Rectal smooth muscle tissue (tissue), 1 donor: Measurements from ENCODE around the gene PSAT1.
A peak's percentile ranks its signal among the peaks of the same experiment; 100 is the strongest.

Source experiments
- H3K27ac ChIP-seq: one replicate; pipeline ENCODE4 v1.7.0; 2013; ENCODE audit warnings: low read depth, low read length, inconsistent platforms
- H3K27me3 ChIP-seq: one replicate; pipeline ENCODE4 v1.7.0; 2013; ENCODE audit warnings: low read length; ENCODE audit not compliant: control insufficient read depth, insufficient read depth
- H3K36me3 ChIP-seq: one replicate; pipeline ENCODE4 v1.7.0; 2013; ENCODE audit warnings: low read length; ENCODE audit not compliant: control insufficient read depth, insufficient read depth
- H3K4me1 ChIP-seq: one replicate; pipeline ENCODE4 v1.7.0; 2013; ENCODE audit warnings: low read length; ENCODE audit not compliant: control insufficient read depth, insufficient read depth
- H3K4me3 ChIP-seq: one replicate; pipeline ENCODE4 v1.7.0; 2013; ENCODE audit warnings: low read length
- H3K9ac ChIP-seq: one replicate; pipeline ENCODE4 v1.7.0; 2013; ENCODE audit warnings: low read length

PSAT1 gene

GRCh38 chr9:78296893-78297671 lies at the start of gene PSAT1:
TSS of gene PSAT1 (plus strand) at chr9:78297125. CDS start at chr9:78297211, 86 bp downstream.
- Histone ChIP-seq H3K4me1 (peaks cover 2% of the 10 kb centered on the region), H3K27me3 (no peaks in the 10 kb centered on the region), H3K27ac (peak within 1 kb of the TSS; percentile 70), H3K36me3 (no peaks in the 10 kb centered on the region), H3K9ac (peak within 1 kb of the TSS; percentile 24), H3K4me3 (peak within 1 kb of the TSS; percentile 89)

GRCh38 chr9:78248635-78249034 lies 48.3 kb upstream of the PSAT1 start:
- no peaks in the 10 kb centered on the region for H3K36me3 ChIP-seq
- H3K9ac ChIP-seq = no peak overlapping the region
- H3K4me3 ChIP-seq = no peak overlapping the region
- no peak overlapping the region for H3K27ac ChIP-seq
- H3K4me1 ChIP-seq = no peaks in the 10 kb centered on the region
- H3K27me3 ChIP-seq = no peaks in the 10 kb centered on the region

GRCh38 chr9:78249542-78249941 lies 47.4 kb upstream of the PSAT1 start:
- Histone ChIP-seq H3K27ac (no peak overlapping the region), H3K9ac (no peak overlapping the region), H3K27me3 (no peaks in the 10 kb centered on the region), H3K36me3 (no peaks in the 10 kb centered on the region), H3K4me3 (no peak overlapping the region), H3K4me1 (no peaks in the 10 kb centered on the region)

- Histone ChIP-seq H3K27ac (no peak overlapping the region), H3K9ac (no peak overlapping the region), H3K36me3 (no peaks in the 10 kb centered on the region), H3K27me3 (no peaks in the 10 kb centered on the region), H3K4me3 (no peak overlapping the region), H3K4me1 (no peaks in the 10 kb centered on the region)
Measured at GRCh38 chr9:78252616-78253015, 44.3 kb upstream of the PSAT1 start.

- H3K36me3 ChIP-seq = no peaks in the 10 kb centered on the region
- H3K9ac ChIP-seq = no peak overlapping the region
- no peak overlapping the region for H3K27ac ChIP-seq
- no peaks in the 10 kb centered on the region for H3K4me1 ChIP-seq
- no peaks in the 10 kb centered on the region for H3K27me3 ChIP-seq
- no peak overlapping the region for H3K4me3 ChIP-seq
Measured at GRCh38 chr9:78253285-78253684, 43.6 kb upstream of the PSAT1 start.

GRCh38 chr9:78261403-78262001 lies 35.4 kb upstream of the PSAT1 start:
- Histone ChIP-seq H3K27ac (no peak overlapping the region), H3K4me1 (no peaks in the 10 kb centered on the region), H3K27me3 (no peaks in the 10 kb centered on the region), H3K4me3 (no peak overlapping the region), H3K36me3 (no peaks in the 10 kb centered on the region), H3K9ac (no peak overlapping the region)

GRCh38 chr9:78262655-78263054 lies 34.3 kb upstream of the PSAT1 start:
- Histone ChIP-seq H3K36me3 (no peaks in the 10 kb centered on the region), H3K27ac (no peak overlapping the region), H3K4me1 (no peaks in the 10 kb centered on the region), H3K4me3 (no peak overlapping the region), H3K9ac (no peak overlapping the region), H3K27me3 (no peaks in the 10 kb centered on the region)

GRCh38 chr9:78267889-78268288 lies 29.0 kb upstream of the PSAT1 start:
- Histone ChIP-seq H3K27me3 (no peaks in the 10 kb centered on the region), H3K9ac (no peak overlapping the region), H3K4me1 (no peaks in the 10 kb centered on the region), H3K27ac (no peak overlapping the region), H3K4me3 (no peak overlapping the region), H3K36me3 (peaks cover 3% of the 10 kb centered on the region)

GRCh38 chr9:78269784-78270183 lies 27.1 kb upstream of the PSAT1 start:
- Histone ChIP-seq H3K36me3 (peaks cover 3% of the 10 kb centered on the region), H3K4me1 (no peaks in the 10 kb centered on the region), H3K27ac (no peak overlapping the region), H3K4me3 (no peak overlapping the region), H3K27me3 (no peaks in the 10 kb centered on the region), H3K9ac (no peak overlapping the region)

GRCh38 chr9:78272307-78272706 lies 24.6 kb upstream of the PSAT1 start:
- H3K4me3 ChIP-seq = no peak overlapping the region
- no peaks in the 10 kb centered on the region for H3K4me1 ChIP-seq
- no peak overlapping the region for H3K9ac ChIP-seq
- H3K36me3 ChIP-seq = peaks cover 3% of the 10 kb centered on the region
- no peaks in the 10 kb centered on the region for H3K27me3 ChIP-seq
- no peak overlapping the region for H3K27ac ChIP-seq

GRCh38 chr9:78273761-78274160 lies 23.2 kb upstream of the PSAT1 start:
- H3K36me3 ChIP-seq = peaks cover 3% of the 10 kb centered on the region
- no peaks in the 10 kb centered on the region for H3K4me1 ChIP-seq

GRCh38 chr9:78278177-78278777 lies 18.6 kb upstream of the PSAT1 start:
- Histone ChIP-seq H3K36me3 (no peaks in the 10 kb centered on the region), H3K27ac (no peak overlapping the region), H3K27me3 (no peaks in the 10 kb centered on the region), H3K4me1 (no peaks in the 10 kb centered on the region), H3K4me3 (no peak overlapping the region), H3K9ac (no peak overlapping the region)

More at GRCh38 chr9:78273761-78274160, 23.2 kb upstream of the PSAT1 start:
- Histone ChIP-seq H3K27ac (no peak overlapping the region), H3K27me3 (no peaks in the 10 kb centered on the region), H3K9ac (no peak overlapping the region), H3K4me3 (no peak overlapping the region)
